SHP77 treated with DMSO at 0.1 percent for 48 hours (cell line): Measurements from ENCODE around the gene KCNIP4.
"Not testable (repeated sequence)": the region's sequence is repeated elsewhere in the genome, so short reads cannot be mapped to it uniquely, and the experiment has no call there.

Source experiments
- DNase-seq: peaks from one replicate; lab custom pipeline; 2025; lab: John Stamatoyannopoulos, UW

Gene KCNIP4

DNA sequence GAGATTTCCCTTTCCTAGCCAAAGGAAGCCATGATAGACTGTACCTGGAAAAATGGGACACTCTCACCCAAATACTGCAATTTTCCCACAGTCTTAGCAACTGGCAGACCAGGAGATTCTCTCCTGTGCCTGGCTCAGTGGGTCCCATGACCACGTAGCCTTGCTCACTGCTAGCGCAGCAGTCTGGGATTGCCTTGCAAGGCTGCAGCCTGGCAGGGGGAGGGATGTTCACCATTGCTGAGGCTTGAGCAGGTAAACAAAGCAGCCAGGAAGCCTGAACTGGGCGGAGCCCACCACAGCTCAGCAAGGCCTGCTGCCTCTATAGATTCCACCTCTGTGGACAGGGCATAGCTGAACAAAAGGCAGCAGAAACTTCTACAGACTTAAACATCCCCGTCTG, 596.2 kb downstream of the KCNIP4 start:
- not testable (repeated sequence) for DNase-seq

DNA sequence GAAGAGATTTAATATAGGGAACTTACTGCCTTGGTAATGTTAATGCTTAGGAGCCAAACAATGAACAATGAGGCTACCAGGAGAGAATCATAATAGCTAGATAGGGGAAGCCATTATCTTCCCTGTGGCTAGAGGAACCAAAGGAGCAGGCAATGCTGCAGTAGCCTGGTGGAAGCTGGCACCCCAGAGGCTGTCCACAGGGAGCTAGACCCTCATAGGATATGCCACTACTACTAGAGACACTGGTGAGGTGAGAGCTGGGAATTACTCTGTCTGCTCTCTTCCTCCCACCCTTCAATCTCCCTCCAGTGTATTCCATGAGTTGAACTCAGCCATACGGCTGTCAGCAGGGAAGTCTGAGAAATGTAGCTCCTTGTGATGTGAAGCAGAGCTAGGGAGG, 601.4 kb downstream of the KCNIP4 start:
- DNase-seq, result no peak

GRCh38 chr4:21327976-21328700, 620.4 kb downstream of the KCNIP4 start:
- DNase-seq, result no peak

- no peak for DNase-seq
Measured at GRCh38 chr4:21320034-21320433, 628.5 kb downstream of the KCNIP4 start.

DNA sequence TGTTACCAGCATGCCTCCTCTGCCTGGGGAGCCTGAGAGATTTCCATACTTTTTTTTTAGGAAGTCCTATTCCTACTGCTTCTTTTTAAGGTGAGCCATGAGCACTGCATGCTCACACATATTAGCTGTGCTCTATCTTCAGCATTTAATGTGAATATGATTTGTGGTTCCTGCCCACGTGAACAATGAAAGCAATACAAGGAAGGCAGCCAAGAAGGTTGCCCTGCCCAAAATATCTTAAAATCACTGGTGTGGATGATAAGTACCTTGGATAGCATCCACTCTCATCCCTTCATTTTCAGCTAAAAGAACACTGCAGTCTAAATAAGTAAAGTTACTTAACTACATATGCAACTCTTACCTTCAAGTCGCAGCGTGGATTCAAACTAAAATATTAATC, 640.9 kb downstream of the KCNIP4 start:
- DNase-seq, result no peak

DNA sequence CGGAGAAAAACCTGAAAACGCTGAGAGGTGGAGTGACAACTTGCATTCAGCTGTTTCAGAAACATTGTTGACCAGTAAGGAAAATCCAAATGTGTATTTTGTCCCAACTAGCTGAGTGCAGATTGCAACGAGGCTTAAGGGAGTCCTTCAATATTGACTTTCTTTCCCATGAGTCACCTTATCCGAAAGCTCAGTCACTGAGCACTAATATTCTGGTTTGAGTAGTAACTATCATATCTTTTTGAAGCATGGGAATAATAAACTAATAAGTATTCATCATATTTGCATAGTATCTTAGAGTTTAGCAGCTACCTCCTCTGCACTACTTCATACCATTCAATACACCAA, 644.1 kb downstream of the KCNIP4 start:
- no peak for DNase-seq

DNA sequence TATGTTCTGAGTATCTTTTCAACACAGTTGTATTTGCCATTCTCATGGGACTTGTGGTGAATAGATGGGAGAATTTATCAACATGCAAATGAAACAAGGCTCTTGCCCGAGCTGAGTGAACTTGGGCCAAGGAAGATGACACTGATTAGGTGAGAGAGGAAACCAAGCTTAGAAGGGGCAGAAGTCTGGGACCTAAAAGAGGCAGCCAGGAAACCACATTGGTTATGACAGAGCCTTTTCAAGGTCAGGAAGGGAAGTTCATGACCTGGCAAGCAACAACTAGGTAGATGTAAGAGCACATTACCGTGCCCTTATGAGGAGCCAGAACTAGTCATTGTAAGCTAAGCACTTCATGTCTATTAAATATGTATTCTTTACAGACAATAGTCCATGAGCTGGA, 658.0 kb downstream of the KCNIP4 start:
- no peak for DNase-seq

- no peak for DNase-seq
Measured at GRCh38 chr4:21276046-21276445, 672.5 kb downstream of the KCNIP4 start.

- DNase-seq, result no peak
Measured at GRCh38 chr4:21271439-21272052, 677.0 kb downstream of the KCNIP4 start.

GRCh38 chr4:21248331-21248730, 700.2 kb downstream of the KCNIP4 start:
- DNase-seq, result no peak

DNA sequence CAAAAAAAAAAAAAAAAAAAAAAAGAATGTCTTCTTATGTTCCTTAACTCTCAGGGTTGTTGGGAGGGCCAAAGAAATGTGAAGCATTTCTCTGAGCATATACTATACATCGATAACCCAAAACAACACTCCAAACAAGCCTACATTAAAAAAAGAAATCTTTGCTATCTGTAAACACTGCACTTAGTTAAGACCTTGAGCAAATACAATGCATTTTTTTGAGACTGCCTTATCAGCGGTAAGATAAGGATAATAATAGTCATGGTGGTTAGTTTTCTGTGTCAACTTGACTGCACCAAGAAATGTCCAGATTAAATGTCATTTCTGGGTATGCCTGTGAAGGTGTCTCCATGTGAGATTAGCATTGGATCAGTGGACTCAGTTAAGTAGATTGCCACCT, 706.4 kb downstream of the KCNIP4 start:
- DNase-seq, result no peak

- no peak for DNase-seq
Measured at GRCh38 chr4:21226637-21227538, 721.7 kb downstream of the KCNIP4 start.

GRCh38 chr4:21211846-21212245, 736.7 kb downstream of the KCNIP4 start:
- no peak for DNase-seq

DNA sequence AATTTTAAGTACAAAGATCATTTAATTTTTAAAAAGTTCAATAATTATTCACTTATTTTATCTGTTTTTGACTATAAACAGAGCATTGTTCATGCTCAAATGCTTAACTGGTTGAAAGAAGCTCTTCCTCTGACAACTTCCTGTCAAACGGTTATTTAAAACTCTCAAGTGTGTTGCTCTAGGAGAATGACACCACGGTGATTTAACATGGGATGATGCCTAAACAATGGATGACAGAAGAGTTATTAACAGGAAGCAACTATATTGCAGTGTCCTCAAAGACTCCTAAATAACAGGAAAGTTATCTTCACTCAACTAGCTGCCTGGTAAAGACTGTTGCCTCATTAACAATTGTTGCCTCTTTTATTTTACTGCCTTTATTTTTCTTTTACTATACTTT, 738.7 kb downstream of the KCNIP4 start:
- DNase-seq, result no peak

DNA sequence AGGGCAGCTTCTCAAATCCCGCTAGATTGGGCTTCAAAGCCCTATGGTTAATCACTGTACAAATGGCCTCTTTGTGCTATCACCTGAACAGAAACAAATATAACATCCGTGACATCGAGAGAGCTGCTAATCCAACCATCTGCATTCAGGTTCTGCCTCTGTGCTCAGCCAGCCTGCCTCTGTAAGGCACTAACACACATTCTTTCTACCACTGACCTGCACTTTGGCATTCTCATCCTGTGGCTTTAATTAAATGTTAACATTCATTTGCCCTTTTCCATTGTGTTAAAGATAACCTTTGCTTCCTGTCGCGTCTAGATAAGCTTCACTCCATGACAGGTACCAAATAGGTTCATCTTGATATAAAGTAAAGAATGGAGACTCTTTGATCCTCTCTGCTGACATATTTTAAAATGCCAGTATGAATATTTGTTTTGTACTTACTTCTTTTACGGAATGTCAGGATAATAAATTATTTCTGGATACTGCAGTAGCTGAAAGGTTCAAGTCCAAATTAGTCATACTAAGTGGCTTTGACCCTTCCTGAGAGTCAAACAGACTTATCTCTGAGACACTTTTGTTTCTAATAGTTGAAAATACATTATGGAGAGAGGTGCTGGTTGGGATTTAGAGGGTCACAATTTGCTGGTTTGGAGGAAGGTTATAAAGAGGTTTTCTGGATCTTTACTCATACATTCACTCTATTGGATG, 742.6 kb downstream of the KCNIP4 start:
- DNase-seq, result no peak

DNA sequence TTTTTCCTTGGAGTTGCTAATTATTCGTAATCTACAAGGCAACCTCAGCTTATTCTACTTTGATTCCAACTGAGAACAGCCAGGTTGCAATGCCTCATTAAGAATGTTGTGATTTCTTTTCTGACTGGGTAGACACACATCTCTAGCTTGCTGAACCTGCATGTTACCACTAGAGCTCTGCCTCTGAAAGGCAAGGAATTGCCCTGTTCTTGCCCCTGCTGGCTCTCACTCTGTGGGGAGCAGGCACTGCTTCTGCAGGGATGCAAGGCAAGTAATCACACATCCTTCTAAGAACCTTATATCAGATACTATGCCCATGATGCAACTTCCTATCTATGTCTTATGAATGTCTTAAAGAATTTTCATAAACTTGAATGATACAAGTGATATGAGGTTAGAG, 745.2 kb downstream of the KCNIP4 start:
- no peak for DNase-seq

DNA sequence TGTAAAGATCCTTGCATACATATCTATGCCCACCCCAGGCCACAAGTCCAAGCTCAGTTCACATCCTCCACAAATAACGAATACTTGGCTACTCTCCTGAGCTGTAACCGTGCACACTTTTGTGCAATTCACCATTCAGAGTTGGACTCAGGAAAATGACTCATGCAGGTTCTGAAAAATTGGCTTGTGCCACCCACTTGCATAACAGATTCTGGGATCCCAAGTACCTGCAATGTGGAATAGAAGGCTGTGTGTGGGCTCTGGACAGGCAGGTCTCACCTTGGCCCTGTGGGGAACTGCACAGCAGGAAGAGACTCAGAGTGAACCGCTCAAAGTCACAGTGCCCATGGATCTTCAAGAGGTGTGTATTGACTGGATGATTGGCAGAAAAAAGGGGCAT, 745.6 kb downstream of the KCNIP4 start:
- no peak for DNase-seq

DNA sequence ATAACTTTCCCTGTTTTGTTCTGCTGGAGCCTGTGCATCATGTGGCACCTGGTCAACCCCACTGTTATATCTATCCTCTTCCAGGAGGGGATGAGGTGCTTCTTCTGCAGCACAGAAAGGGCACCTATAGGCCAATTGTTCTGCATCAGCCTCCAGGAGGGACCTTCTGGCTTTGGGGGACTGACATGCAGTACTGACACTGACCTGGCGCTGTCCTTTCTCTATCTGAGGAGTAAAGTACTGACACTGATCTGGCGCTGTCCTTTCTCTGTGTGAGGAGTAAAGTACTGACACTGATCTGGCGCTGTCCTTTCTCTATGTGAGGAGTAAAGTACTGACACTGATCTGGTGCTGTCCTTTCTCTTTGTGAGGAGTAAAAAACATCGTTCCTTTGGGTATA, 749.9 kb downstream of the KCNIP4 start:
- DNase-seq, result no peak

DNA sequence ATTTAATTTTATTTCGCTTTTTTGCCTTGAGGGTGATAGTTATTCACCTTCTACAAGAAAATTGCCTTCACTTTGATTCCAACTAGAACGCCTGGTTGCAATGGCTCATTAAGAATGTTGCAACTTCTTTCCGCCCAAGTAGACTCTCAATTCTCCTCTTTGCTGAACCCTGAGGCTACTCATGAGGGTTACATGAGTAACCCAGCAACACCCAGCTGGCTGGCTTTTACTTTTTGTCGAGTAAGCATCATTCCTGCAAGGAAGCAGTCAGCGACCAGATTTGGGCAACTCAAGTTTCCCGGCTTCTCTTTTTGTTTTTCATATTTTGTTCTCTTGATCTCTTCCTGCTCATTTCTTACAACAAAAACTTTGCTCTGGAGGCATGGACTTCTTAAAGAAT, 752.9 kb downstream of the KCNIP4 start:
- no peak for DNase-seq

DNA sequence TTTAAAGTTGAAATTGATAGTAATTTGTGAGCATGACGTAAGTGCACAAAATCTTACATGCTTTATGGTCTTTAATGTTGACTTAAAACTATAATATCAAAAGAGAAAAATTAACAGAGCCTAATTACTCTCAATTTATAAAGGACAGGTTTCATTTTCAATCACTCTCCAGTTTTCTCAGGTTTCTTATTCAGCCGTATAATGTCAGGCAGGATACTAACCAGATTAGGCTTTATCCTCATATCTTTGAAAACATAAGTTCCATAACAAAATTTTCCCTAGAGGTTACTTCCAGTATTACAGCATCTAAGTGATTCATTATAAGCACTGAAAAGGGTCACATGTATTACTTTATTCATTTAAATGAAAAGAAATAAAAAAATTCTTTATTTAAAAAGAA, 756.2 kb downstream of the KCNIP4 start:
- no peak for DNase-seq

DNA sequence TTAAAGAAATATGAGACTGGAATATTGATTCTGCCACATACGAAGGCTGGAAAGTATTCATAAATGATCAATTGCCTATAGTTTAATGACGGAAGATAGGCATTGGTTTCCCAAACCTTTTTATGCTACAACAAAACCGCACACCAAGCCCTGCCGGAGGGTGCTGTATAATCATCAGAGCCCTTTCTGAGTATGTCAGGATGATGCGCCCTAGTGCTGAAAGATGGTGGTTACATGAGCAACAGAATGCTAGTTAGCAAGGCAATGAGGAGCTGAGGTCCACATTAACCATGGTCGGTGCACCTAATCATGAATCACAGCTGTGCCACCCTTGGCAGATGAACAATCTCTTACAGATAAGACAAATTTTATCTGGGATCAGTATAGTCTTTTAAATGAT, 757.3 kb downstream of the KCNIP4 start:
- no peak for DNase-seq

- no peak for DNase-seq
Measured at GRCh38 chr4:21184788-21185187, 763.8 kb downstream of the KCNIP4 start.
